ENCODE data around the gene ACO2.
A peak's percentile ranks its signal among the peaks of the same experiment; 100 is the strongest.
"Not testable (repeated sequence)": the region's sequence is repeated elsewhere in the genome, so short reads cannot be mapped to it uniquely, and the experiment has no call there.

Gene ACO2

GRCh38 chr22:41468381-41469217, at the start of gene ACO2, which contains the start of gene PHF5A:
Gene ACO2, plus strand, starts transcription at chr22:41469117. Its CDS starts 30 bp downstream, at chr22:41469147.
Gene PHF5A, minus strand, starts transcription at chr22:41468692. Its CDS starts 39 bp downstream, at chr22:41468653.
- peak; percentile 88 for DNase-seq

DNA sequence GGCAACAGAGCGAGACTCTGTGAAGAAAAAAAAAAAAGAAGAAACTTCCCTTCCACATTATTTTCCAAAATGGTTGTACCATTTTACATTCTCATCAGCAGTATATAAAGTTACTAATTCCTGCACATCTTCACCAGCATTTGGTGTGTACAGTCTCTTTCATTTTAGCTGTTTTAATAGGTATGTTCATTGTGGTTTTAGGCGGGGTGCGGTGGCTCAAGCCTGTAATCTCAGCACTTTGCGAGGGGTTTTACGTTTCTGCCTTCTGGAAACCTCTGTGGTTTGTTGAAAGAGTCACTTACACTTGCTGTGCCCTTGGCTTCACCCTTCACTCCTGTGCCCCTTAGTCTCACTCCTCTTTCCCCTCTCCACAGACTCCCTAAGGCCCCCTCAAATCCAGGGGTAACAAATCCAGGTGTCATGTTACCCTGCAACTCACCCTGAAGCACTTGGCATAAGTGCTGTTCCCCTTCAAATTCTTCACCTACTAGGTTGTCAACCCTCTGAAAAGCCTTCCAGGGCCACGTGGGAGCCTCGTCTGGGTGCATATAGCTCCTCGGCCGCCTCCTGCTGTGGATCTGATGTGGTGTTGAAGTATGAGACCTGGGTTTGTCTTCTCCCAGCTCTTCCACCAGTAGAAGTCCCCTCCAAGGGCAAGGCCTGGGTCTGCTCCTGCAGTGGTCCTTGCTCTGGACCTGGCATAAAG, 43.1 kb upstream of the ACO2 start:
- DNase-seq, result no peak

- DNase-seq, result no peak
These were observed 39.5 kb upstream of the ACO2 start for GRCh38 chr22:41429232-41429950.

DNA sequence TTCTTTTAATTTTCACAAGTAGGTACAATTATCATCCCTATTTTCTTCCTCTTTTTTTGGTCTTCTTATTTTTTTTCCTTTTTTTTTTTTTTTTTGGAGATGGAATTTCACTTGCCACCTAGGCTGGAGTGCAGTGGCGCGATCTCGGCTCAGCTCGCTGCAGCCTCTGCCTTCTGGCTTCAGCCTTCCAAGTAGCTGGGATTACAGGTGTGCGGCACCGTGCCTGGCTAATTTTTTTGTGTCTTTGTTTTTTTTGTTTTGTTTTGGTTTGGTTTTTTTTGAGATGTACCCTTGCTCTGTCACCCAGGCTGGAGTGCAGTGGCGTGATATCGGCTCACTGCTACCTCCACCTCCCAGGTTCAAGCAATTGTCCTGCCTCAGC, 39.0 kb upstream of the ACO2 start:
- DNase-seq, result no peak

GRCh38 chr22:41431656-41432055, 37.3 kb upstream of the ACO2 start:
- DNase-seq, result no peak

DNA sequence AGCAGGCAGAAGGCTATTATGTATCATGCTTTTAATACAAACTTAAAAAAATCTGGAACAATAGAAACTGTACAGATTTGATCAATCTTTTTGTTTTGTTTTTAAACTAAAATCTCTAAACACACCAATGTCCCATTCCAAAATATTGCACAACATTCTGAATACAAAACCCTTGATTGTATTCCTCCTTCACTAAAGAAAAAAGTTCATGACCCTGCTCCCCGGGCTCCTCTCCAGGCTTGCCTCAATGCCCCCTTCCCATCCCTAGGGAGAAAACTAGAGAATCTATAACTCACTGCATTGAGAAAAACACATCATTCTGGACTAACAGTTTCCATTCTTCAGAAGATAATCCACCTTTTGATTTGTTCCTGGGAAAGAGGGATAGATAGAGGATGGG, 35.4 kb upstream of the ACO2 start:
- DNase-seq, result not testable (repeated sequence)

GRCh38 chr22:41434361-41435003, 34.4 kb upstream of the ACO2 start:
- DNase-seq, result not testable (repeated sequence)

GRCh38 chr22:41435560-41435959, 33.4 kb upstream of the ACO2 start:
- no peak for DNase-seq

- DNase-seq, result no peak
These were observed 32.4 kb upstream of the ACO2 start for GRCh38 chr22:41436322-41437113.

DNA sequence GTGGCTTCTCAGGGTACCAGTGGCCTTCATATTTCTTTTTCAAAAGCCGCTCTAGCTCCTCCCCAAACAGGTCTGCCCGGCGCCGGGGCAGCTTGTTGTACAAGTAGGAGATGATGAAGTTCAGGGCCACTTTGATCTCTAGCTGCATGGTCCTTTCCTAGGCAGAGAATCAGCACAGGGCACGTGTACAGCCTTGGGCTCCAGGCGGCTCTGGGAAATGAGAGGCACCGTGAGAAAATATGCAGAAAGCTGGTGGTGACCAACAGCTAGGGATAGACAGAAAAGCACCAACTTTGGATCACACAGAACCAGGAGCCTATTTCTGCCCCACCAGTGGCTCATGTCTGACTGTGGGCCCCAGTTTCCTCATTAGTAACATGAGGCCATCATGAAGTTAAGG, 31.7 kb upstream of the ACO2 start:
- DNase-seq, result no peak

- not testable (repeated sequence) for DNase-seq
These were observed 28.4 kb upstream of the ACO2 start for GRCh38 chr22:41440511-41440910.

- no peak for DNase-seq
These were observed 26.6 kb upstream of the ACO2 start for GRCh38 chr22:41442240-41442792.

DNA sequence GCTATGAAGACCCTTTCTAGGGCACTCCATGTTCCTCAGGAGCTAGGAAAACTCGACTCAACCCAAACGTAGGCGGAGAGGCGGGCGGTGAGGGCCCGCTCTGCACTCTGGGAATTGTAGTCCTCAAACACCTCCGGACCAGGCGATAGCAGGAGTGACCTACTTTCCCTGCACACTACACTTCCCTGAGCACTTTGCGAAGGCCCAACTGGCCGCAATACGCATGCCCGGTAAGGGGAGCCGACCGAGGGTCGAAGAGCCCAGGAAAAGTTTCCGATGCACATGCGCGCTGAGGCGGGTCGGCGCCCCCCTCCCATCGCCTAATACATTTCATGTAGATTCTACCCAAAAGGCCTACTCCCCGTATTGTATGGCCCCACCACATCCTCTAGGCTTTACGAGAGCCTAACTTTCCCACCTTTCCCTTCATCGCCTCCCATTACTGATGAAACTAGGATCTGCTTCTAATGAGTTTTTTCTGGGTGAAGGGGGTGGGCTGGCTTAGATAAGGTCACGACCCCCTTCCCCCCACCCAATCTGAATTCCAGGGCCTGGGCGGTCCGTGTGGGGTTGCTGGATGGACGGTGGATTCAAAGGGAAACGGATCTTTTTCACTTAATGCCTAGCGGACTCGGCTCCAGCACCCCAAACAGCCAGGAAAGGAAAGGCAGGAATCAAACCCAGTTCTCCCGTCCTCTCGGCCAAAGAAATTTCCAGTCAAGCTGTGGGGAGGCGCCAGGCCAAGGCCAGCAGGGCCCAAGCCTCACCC, 24.4 kb upstream of the ACO2 start:
- DNase-seq, result peak; percentile 90

DNA sequence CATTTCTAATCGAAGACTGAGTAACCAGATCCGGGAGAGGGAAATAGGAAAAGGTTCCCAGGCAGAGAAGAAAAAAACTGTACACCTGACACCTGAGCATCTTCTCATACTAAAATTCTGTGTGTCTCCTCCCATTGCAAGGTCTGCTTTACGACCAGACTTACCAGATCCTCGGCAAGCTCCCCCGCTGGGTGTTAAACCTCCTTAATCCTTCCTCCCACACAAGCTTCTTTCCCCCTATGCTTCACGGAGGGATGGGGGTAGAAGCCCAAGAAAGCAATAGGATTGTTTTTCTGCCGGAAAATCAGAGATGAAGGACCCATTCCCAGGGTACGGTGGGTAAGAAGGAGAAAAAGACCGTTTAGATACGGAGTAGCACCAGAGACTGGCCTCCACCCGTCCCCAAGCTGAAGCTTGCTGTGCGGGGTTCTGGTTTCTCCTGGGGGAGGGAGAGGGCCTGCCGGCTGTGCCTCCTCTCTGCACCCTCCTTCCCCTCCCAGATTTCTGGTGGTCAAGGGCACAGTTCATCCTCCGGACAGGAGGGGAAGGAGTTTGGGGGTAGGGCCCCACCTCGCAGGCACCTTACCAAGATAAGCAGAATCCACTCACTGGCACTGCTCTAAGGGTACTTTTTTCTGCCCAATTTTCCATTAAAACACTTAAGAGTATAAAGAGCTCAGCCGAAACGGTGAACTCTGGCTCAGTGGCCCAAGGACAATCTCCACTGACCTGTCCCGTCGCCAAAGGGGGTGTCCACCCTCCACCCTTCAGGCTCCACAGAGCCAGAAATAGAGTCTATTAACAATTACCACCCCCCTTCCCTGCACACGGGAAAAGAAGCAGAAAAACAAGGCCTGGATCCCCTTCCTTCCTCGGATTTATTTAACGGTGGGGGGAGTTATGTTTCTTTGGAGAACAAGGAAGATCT, 23.5 kb upstream of the ACO2 start:
- no peak for DNase-seq

DNA sequence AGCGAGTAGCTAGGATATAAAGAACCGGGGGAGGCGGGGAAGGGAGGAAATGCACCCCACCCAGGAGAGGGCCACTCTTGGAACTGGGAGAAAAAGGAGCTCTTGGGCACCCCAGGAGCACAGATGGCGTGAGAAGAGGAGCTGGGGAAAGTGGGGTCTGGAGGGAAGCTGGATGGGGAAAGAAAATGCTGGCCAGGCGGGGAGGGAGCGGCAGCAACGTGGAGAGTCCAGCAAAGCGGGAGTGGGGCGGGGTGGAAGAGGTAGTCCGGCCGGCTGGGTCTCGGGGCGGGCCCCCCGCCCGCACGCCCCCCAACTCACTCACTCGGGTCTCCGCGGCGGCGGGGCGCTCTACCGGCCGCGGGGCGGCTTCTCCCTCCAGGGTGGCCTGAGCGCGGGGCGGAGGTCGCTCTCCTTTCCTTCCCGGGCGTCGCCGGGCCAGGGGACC, 22.8 kb upstream of the ACO2 start:
- DNase-seq, result no peak

DNA sequence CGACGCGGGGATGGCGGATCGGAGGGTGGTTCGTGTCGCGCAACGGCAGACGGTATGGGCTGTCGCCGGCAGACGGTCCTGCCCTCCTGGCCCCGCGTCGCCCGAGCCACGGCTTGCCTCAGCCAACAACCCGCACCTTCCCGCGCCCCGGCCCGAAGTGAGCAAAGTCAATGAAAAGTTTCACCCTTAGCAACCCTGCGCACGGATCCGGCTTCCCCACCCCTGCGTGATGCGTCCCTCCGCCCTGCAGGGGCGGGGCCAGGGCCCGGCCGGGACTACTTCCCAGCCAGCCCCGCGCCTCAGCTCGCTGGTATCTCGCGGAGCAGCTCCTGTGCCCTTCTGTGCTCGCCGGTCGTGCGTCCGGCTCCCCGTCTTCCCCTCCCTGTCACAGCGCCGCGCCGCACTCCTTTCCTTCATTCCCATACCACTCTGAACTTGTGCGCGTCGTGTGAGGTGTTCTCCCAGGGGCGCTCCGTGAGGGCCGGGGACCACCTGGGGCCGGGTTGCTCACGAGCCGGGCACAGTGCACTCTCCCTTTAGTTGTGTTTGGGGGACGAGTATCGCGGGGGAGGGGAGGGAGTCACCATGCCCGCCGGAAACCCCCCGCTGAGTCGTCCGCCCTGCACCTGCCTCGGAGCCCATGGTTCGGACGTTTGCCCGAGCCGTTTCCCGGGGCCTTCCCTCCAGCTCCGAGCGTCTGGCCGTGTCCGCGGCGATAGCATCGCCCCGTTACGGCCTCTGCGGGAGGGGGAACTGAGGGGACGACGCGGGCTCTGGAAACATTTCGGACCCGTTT, 22.1 kb upstream of the ACO2 start, which contains the start of gene TOB2:
Gene TOB2 (minus strand): TSS at position 163 of the 796 bp plus-strand sequence. CDS start 9,456 bp downstream, outside the sequence.
- peak; percentile 78 for DNase-seq

DNA sequence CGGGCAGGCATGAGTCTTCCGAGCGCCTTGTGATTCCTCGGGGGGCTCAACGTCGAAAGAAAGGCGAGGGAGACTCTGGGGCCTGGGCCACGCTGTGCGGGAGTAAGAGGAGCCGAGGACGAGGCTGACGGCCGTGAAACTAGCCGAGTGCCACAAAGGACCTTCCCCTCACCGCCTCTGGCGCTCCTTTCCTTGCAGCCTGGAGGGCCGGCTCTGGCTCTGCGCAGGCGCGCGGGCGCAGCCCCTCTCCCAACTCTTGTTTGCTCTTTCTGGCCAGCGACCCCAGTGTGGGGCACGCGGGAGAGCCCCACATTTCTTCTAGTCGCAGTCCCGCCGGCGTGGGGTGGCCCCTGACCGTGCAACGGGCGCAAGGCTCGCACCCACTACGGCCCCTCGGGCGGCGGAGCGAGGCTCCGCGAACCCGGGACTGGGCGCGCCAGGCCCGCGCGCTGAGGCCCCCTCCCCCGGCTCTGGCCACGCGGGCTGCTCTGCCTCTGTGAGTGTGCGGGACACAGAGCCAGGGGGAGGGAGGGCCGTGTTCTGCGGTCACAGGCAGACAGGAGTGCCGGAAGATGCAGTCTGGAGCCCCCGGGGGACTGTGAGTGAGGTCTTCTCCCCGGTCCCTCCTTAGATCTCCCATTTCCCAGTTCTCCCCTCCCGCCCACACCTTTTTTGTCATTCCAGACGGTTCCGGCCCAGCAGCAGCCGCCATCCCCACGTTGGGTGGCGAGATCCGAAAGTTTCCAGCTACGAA, 21.3 kb upstream of the ACO2 start:
- no peak for DNase-seq

Data from NCI-H1048 (cell line).